Measurements from ENCODE around the gene DCD.

Gene DCD

GRCh38 chr12:54608769-54609168 lies 39.4 kb downstream of the DCD start:
- no peak for DNase-seq

DNA sequence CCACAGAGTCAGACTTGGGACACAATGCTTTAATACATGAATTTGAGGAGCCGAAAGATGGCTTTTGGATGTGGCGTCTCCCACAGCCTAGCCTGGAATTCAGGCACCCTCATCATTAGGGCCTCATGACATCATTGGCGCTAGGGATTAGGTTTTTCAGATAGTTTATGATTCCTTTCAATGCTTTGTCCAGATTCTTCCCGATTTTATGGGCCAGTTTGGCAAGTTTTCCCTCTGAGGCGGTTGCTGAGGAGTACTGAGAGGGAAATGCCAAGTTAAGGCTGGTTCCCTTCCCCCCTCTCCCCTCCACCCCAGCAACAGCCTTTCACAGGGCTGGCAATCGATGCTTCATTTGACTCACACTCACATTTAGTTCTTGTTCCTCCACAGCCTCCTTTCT lies 40.0 kb downstream of the DCD start:
- DNase-seq, result peak in 2 of 51 donors; percentile 9 to 13

DNA sequence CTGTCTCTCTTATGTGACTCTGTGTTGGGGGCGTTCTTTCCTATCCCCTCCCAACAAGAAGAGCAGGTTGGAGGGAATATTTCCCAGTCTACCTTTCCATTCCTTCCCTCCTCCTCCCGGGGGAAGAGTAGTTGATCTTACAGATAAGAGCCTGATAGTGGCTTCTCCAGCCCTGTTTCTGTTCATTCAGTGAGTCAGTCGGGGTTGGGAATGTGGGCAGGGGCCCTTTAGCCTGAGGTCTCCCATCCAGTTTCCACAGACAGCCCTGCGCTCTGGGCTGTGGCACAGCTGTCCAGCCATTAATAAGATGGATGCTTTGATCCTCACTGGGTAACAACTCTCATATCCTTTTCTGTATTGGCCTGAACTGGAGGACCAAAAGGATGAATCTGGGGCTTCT lies 41.6 kb downstream of the DCD start:
- DNase-seq, result no peak

DNA sequence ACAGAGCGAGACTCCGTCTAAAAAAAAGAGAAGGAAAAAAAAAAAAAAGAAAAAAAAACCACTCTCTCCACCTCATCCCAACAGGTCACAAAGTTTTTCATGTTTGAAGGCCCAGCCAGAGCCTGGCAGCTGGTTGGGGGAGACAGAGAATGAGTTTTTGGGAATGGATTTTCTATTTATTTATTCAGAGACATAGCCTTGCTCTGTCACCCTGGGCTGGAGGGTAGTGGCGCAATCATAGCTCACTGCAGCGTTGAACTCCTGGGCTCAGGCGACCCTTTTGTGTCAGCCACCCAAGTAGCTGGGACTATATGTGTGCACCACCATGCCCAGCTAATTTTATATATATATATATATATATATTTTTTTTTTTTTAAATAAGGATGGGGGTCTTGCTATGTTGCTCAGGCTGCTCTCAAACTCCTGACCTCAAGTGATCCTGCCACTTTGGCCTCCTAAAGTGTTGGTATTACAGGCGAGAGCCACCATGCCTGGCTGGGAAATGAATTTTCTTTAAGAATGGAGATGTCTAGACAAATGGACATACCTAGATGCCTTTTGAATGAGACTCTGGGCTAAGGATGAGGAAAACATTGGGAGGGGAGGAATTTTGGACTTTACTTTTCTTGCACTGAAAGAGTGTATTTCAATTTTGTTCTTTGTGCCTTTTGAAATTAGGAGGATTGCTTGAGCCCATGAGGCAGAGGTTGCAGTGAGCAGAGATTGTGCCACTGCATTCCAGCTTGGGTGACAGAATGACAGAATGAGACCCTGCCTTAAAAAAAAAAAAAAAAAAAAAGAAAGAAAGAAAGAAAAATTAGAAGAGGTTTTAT lies 42.8 kb downstream of the DCD start:
- no peak for DNase-seq

DNA sequence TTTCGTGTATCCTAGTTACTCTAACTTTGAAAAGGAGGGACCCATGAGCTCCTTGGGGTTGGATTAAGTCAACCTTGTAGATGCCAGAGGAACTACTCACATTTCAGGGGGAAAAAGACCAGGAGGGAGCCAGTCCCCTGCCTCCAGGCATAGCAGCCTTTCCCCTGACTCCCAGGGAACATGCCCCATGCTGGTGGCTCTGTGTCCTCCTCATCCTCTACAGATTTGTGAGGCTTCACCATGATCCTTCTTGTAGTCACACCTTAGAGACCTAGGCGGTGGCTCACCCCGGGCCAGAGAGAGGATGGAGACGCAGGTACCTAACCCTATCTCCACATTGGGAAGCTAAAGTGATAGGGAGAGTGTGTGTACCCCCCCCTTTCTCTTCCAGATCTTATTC lies 43.7 kb downstream of the DCD start:
- DNase-seq, result no peak

GRCh38 chr12:54603872-54604271 lies 44.3 kb downstream of the DCD start:
- DNase-seq, result no peak

DNA sequence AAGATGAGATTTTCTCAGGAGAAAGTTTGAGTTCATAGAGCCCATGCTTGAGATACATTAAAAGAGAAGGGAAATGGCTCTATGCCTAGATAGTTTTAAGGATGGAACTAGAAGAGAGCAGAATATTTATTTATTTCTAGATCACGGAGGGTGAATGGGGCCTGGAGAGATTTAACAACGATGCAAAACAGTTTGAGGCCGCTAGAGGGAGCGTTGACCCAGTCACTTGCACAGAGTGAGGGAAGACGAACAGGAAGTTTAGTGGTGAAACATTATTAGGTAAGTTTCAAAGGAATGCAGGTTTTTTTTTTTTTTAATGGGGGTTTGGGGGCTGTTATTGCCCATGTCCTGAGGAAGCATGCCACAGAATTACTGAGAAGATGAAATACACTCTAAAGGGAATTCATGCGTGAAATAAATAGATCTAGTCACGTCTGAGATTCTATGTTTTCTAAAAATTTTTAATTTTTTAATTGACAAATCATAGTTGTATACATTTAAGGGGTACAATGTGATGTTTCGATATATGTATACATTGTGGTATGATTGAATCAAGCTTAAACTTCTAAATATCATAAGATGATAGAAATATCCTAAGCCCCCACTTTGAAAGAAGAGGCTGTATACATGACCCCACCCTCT lies 44.9 kb downstream of the DCD start:
- DNase-seq, result peak in 29 of 51 donors; percentile 9 to 80 (median 31)

- DNase-seq, result no peak
Observed at GRCh38 chr12:54602661-54603060, 45.5 kb downstream of the DCD start.

GRCh38 chr12:54601841-54602240 lies 46.3 kb downstream of the DCD start:
- no peak for DNase-seq

DNA sequence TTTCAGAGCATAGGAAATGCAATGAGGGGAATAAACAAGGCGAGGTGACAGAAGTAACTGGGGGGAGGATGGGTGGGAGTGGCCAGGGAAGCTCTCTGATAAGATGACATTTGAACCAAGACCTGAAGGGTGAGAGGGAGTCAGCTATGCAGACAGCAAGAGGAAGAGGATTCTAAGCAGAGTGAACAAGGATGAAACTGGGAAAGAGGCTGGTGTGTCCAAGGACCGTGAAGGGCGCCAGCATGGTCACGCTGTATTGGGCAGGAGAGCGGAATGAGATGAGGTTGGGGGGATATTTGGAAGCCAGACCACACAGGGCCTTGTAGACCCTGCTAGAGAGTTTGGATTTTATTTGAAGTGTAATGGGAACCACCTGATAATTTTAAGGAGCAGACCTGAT lies 49.2 kb downstream of the DCD start:
- no peak for DNase-seq

GRCh38 chr12:54596526-54596946 lies 51.6 kb downstream of the DCD start:
- DNase-seq, result peak in 36 of 51 donors; percentile 5 to 73 (median 38)

DNA sequence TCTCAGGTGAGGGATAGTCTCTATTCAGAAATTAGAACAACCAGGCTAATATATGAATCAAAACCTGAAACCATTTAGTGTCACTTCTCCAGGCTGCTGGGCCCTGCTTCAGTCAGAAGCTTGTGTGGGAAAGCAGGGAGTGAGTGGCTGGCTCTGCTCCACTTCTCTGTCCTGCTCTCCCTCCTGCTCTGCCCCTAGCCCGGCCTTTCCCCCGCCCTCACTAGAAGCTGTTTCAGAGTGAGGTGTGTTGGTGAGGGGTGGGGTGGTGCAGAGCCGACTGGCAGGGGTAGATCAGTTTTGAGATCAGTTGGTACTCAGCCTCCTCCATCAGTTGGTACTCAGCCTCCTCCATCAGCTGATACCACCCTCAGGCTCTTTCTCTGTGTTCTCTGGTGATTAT lies 52.7 kb downstream of the DCD start:
- no peak for DNase-seq
